T-cell (primary cell): Measurements from ENCODE around the gene URAD. TPM values are rescaled to one million over a fixed set of nuclear protein-coding genes. Genes with fewer than 3 reads are reported as not detected.

Experiments used
- ATAC-seq, 4 experiments: fragments of 200-7000 bp in 3 of 4; fragments of 150-1000 bp in 1 of 4; cut with Tn5 transposase; replicated peaks in 1 of 4; 1 replicate in 3 of 4; 2 replicates in 1 of 4; pipeline ENCODE4 v1.10.0; 2021; ENCODE audit warnings: moderate library complexity in 3 of 4, mild to moderate bottlenecking in 2 of 4, moderate number of reproducible peaks in 1 of 4
- CTCF ChIA-PET, 2 donors: fragments of 300-600 bp; sonication (Branson Sonifier 250); formaldehyde crosslinking; loops; one replicate each; lab custom pipeline; 2022; ENCODE audit warnings: antibody characterized with exemption in 2 of 2; lab: Charles Lee
- POLR2A ChIA-PET, 2 donors: fragments of 300-600 bp; sonication (Branson Sonifier 250); formaldehyde crosslinking; loops; one replicate each; lab custom pipeline; 2022; ENCODE audit warnings: antibody characterized with exemption in 2 of 2; lab: Charles Lee
- DNase-seq, 35 experiments: peaks; one replicate each; pipeline versions ENCODE4 v3.0.0 to v3.0.0-alpha.2; 2013 to 2023
- H3K27ac ChIP-seq: one replicate; pipeline ENCODE4 v1.5.1; 2013; ENCODE audit warnings: low read length
- H3K27me3 ChIP-seq, 2 experiments: replicated peaks in 1 of 2; 1 replicate in 1 of 2; 2 replicates in 1 of 2; pipeline versions ENCODE4 v1.6.1 to v1.7.0; 2013; ENCODE audit warnings: low read length in 1 of 2, mixed read lengths in 1 of 2; ENCODE audit not compliant: control insufficient read depth in 2 of 2, insufficient read depth in 2 of 2; ENCODE audit errors: extremely low read depth in 1 of 2
- H3K36me3 ChIP-seq, 2 donors: 1 replicate in 1 of 2; 2 replicates in 1 of 2; pipeline versions ENCODE4 v1.6.1 to v1.7.0; 2013; ENCODE audit warnings: low read length in 1 of 2; ENCODE audit not compliant: control insufficient read depth in 2 of 2, insufficient read depth in 1 of 2; ENCODE audit errors: extremely low read depth in 1 of 2
- H3K4me1 ChIP-seq, 2 experiments: 1 replicate in 1 of 2; 2 replicates in 1 of 2; pipeline versions ENCODE4 v1.6.1 to v1.7.0; 2013; ENCODE audit warnings: low read length in 2 of 2, mixed read lengths in 1 of 2; ENCODE audit not compliant: insufficient read depth in 2 of 2, control insufficient read depth in 1 of 2; ENCODE audit errors: extremely low read depth in 1 of 2
- H3K4me3 ChIP-seq, 2 donors: 1 replicate in 1 of 2; 2 replicates in 1 of 2; pipeline versions ENCODE4 v1.5.1 to v1.7.0; 2013; ENCODE audit warnings: mild to moderate bottlenecking in 2 of 2, low read length in 1 of 2, moderate library complexity in 1 of 2; ENCODE audit not compliant: control insufficient read depth in 1 of 2; ENCODE audit errors: extremely low read depth in 1 of 2
- H3K9me3 ChIP-seq: 2 replicates; pipeline ENCODE4 v1.7.0; 2013
- H3K27ac Mint-ChIP-seq, 2 donors: one replicate each; pipeline ENCODE4 v1.8.0; 2020 to 2021; ENCODE audit warnings: mild to moderate bottlenecking in 2 of 2, mixed read lengths in 2 of 2
- H3K27me3 Mint-ChIP-seq, 2 donors: one replicate each; pipeline ENCODE4 v1.8.0; 2021 to 2022; ENCODE audit warnings: mixed read lengths in 2 of 2
- H3K36me3 Mint-ChIP-seq: one replicate; pipeline ENCODE4 v1.8.0; 2021; ENCODE audit warnings: mixed read lengths
- H3K4me1 Mint-ChIP-seq, 3 donors: one replicate each; pipeline ENCODE4 v1.8.0; 2020 to 2022; ENCODE audit warnings: mixed read lengths in 3 of 3, mild to moderate bottlenecking in 1 of 3
- H3K4me3 Mint-ChIP-seq, 3 donors: one replicate each; pipeline ENCODE4 v1.8.0; 2020 to 2022; ENCODE audit warnings: mild to moderate bottlenecking in 3 of 3, mixed read lengths in 3 of 3, moderate library complexity in 3 of 3
- H3K9me3 Mint-ChIP-seq, 3 donors: one replicate each; pipeline ENCODE4 v1.8.0; 2020 to 2022; ENCODE audit warnings: mixed read lengths in 3 of 3
- WGBS: methylation state at CpG from one replicate; pipeline ENCODE4 v1.1.5; 2013; ENCODE audit warnings: missing lambda C conversion rate; ENCODE audit not compliant: insufficient coverage; 5-methylcytosine and 5-hydroxymethylcytosine counted together
- total RNA-seq, 35 experiments: library from RNA in 6 of 35; stranded (reverse) in 6 of 35; fragments of 120-200 nt in 1 of 35; gene quantifications; one replicate each; pipeline versions ENCODE4 v1.2.1 to v1.2.4 and lab custom pipeline; 2013 to 2026

The URAD gene
- total RNA-seq, 5 donors from 2014 or later (not counting 1 experiment from before 2014, with no cell fraction given) = not detected

DNA sequence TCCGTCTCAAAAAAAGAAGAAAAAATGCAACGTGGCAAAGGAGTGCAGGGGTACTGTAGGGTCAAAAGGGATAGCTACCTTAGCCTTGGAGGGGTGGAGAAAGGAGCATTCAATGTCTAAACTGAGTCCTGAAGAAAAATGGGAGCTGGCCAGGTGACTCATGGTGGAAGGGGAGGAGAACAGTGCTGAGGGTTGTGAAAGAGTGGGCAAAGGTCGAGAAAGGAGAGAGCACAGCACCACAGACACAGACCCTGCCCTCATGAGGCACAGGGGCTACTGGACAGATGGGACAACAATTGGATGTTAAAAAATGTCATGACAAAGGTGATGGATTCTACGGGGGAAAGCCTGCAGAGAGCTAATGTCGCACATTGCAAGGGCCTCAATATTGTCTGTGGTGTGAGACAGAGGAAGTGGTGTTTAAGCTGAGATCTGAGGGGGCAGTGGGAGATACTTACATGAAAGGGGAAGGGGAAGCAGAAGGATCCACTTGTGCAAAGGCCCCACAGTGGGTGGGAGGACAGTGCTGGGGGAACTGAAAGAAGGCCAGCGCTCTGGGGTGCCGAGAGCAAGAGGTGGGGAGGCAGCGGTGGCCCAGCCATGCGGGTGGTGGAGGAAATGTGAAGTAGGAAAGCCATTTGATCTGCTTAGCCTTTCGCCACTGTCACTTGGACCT, 42.9 kb upstream of the URAD start:
- no peaks in the 10 kb centered on the region for H3K36me3 ChIP-seq
- WGBS = 58% methylated on average over 10 of the region's 10 CpGs
- CTCF ChIA-PET = no interaction called here
- Mint-ChIP-seq H3K4me1 (peaks cover 9 to 14% (median 13%) of the 10 kb centered on the region in 3 donors), H3K36me3 (no peaks in the 10 kb centered on the region), H3K4me3 (no peak overlapping the region), H3K9me3 (no peaks in the 10 kb centered on the region), H3K27ac (no peak overlapping the region), H3K27me3 (peaks cover 8 to 34% of the 10 kb centered on the region in 2 donors)
- POLR2A ChIA-PET = no interaction called here
- no peaks in the 10 kb centered on the region for H3K9me3 ChIP-seq
- no peak overlapping the region for H3K27ac ChIP-seq
- ATAC-seq (no peak), DNase-seq (peak in 3 of 35 experiments; percentile 0 to 25 (median 5))
- peaks cover 0 to 15% of the 10 kb centered on the region in 2 experiments for H3K27me3 ChIP-seq
- no peak overlapping the region for H3K4me3 ChIP-seq
- H3K4me1 ChIP-seq = peaks cover 0 to 2% of the 10 kb centered on the region in 2 experiments

DNA sequence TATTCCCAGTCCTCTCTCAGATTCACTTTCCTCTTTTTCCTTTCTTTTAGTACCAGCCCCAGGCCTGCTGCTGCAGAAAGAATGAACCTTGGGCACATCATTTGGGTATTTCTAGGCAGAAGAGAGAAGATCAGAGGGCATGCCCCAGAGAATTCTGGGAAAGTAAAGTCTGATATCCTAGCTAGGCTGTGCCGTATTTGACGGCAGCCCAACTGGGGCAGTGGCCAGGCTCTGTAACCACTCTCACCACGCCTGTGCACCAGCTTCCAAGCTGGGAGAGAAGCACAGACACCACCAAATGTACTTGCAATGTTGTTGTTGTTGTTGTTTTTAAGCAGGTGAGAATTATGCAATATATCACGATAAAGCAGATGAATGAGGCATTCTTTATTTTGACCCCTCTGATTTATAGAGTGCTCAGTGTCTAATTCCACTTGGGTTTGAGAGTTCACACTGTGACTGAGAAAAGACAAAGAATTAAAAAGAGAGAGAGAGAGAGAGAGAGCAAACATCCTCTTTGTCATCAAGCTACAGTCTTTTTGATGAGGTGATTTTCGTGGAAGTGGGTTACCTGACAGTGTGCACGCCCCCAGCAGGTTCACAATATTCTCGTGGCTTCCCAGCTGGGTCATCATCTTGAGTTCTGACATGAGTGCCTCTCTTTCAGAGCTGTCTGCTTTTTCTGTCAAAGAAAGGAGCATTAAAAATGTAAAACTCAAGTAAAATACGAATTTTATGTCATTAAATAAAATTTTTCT, 39.3 kb upstream of the URAD start:
- Mint-ChIP-seq H3K27me3 (peaks cover 8 to 29% of the 10 kb centered on the region in 2 donors), H3K4me1 (peaks cover 9 to 14% (median 13%) of the 10 kb centered on the region in 3 donors), H3K9me3 (no peaks in the 10 kb centered on the region), H3K36me3 (no peaks in the 10 kb centered on the region), H3K4me3 (peak overlapping the region in 1 of 3 donors; percentile 44), H3K27ac (no peak overlapping the region)
- Histone ChIP-seq H3K27ac (no peak overlapping the region), H3K4me3 (no peak overlapping the region), H3K27me3 (peaks cover 0 to 8% of the 10 kb centered on the region in 2 experiments), H3K4me1 (peaks cover 0 to 2% of the 10 kb centered on the region in 2 experiments), H3K36me3 (no peaks in the 10 kb centered on the region), H3K9me3 (no peaks in the 10 kb centered on the region)
- WGBS = 22% methylated on average over 5 of the region's 8 CpGs
- CTCF ChIA-PET = interaction anchor here in 1 of 2 donors (0.7 kb wide), 1 partner anchor 1052 kb away, joined by 5 read pairs; no protein-coding TSS in a partner anchor
- peak in 4 of 35 experiments; percentile 1 to 8 (median 4) for DNase-seq
- peak; percentile 40 to 61 (median 53) for ATAC-seq
- POLR2A ChIA-PET = no interaction called here

DNA sequence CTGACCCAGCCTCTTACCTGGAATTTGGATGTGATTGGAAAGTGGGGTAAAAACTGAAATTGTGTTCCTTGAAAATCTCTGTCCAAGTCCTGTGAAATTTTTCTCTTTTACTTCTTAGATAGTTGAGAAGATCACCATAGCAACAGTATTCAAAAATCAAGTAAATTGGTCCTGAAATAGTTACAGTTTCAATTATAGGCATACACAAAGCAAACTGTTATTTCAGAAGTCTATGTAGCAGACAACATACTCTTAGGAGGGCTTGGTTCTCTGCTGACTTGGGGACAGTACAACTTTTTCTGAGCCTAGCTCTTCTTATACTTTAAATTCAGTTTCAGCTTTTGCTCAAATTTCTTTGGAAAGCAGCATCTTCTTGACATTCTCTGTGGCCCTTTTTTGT, 38.6 kb upstream of the URAD start:
- CTCF ChIA-PET = no interaction called here

GRCh38 chr13:28026508-28026907, 38.0 kb upstream of the URAD start:
- DNase-seq (no peak), ATAC-seq (no peak)
- Histone ChIP-seq H3K4me3 (no peak overlapping the region), H3K4me1 (peaks cover 0 to 2% of the 10 kb centered on the region in 2 experiments), H3K27ac (no peak overlapping the region), H3K27me3 (peaks cover 0 to 4% of the 10 kb centered on the region in 2 experiments), H3K9me3 (no peaks in the 10 kb centered on the region), H3K36me3 (no peaks in the 10 kb centered on the region)
- ChIA-PET CTCF (no interaction called here), POLR2A (no interaction called here)
- H3K36me3 Mint-ChIP-seq = no peaks in the 10 kb centered on the region
- H3K4me3 Mint-ChIP-seq = no peak overlapping the region
- peaks cover 4 to 19% of the 10 kb centered on the region in 2 donors for H3K27me3 Mint-ChIP-seq
- no peaks in the 10 kb centered on the region for H3K9me3 Mint-ChIP-seq
- 100% methylated on average over 2 of the region's 9 CpGs for WGBS
- H3K27ac Mint-ChIP-seq = no peak overlapping the region
- H3K4me1 Mint-ChIP-seq = peaks cover 8 to 14% (median 12%) of the 10 kb centered on the region in 3 donors

More for the DNA sequence above, 38.6 kb upstream of the URAD start:
- POLR2A ChIA-PET = no interaction called here
- Histone ChIP-seq H3K27ac (no peak overlapping the region), H3K4me3 (no peak overlapping the region), H3K27me3 (peaks cover 0 to 7% of the 10 kb centered on the region in 2 experiments), H3K4me1 (peaks cover 0 to 2% of the 10 kb centered on the region in 2 experiments), H3K9me3 (no peaks in the 10 kb centered on the region), H3K36me3 (no peaks in the 10 kb centered on the region)
- H3K4me1 Mint-ChIP-seq = peaks cover 9 to 14% (median 13%) of the 10 kb centered on the region in 3 donors
- no peaks in the 10 kb centered on the region for H3K36me3 Mint-ChIP-seq
- DNase-seq (no peak), ATAC-seq (no peak)
- H3K27me3 Mint-ChIP-seq = peaks cover 8 to 24% of the 10 kb centered on the region in 2 donors
- H3K27ac Mint-ChIP-seq = no peak overlapping the region
- H3K4me3 Mint-ChIP-seq = no peak overlapping the region
- no peaks in the 10 kb centered on the region for H3K9me3 Mint-ChIP-seq

DNA sequence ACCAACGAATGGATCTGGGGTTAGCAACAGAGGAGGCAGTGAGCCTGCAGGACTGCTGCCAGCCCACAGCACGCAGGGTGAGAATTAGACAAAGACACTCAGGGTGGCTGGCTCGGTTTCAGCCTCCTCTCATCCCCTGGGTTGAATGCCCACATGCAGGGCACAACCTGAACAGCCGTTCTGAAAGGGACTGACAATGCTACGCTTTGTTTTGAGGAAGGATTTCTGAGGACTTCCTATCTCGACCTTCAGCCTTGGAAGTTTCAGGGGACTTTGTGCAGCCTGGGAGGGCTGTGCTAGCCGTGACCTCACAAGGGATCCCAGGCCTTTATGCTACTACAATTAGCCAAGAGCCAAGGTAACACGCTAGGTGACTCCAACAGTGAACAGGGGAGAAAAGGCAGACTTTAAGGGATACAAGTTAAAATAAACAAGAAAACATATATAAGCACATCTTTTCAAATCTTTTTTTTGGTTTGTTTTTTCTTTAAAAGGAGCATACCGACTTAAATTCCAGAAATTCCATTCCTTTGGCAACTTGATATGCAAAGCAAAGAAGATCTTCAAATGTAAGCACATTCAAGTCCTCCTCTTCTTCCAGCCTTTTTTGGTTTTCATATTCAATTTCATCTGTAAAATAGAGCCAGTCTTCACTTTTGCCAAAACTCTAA, 34.5 kb upstream of the URAD start:
- no peak overlapping the region for H3K4me3 Mint-ChIP-seq
- Histone ChIP-seq H3K36me3 (no peaks in the 10 kb centered on the region), H3K4me1 (peaks cover 0 to 2% of the 10 kb centered on the region in 2 experiments), H3K9me3 (no peaks in the 10 kb centered on the region), H3K27ac (no peak overlapping the region), H3K4me3 (no peak overlapping the region), H3K27me3 (peaks cover 0 to 7% of the 10 kb centered on the region in 2 experiments)
- DNase-seq = no peak
- 82% methylated on average over 6 of the region's 9 CpGs for WGBS
- peaks cover 0 to 15% of the 10 kb centered on the region in 2 donors for H3K27me3 Mint-ChIP-seq
- CTCF ChIA-PET = no interaction called here
- peaks cover 6 to 12% (median 6%) of the 10 kb centered on the region in 3 donors for H3K4me1 Mint-ChIP-seq
- POLR2A ChIA-PET = no interaction called here
- no peaks in the 10 kb centered on the region for H3K36me3 Mint-ChIP-seq
- H3K9me3 Mint-ChIP-seq = no peaks in the 10 kb centered on the region
- ATAC-seq = no peak
- no peak overlapping the region for H3K27ac Mint-ChIP-seq

DNA sequence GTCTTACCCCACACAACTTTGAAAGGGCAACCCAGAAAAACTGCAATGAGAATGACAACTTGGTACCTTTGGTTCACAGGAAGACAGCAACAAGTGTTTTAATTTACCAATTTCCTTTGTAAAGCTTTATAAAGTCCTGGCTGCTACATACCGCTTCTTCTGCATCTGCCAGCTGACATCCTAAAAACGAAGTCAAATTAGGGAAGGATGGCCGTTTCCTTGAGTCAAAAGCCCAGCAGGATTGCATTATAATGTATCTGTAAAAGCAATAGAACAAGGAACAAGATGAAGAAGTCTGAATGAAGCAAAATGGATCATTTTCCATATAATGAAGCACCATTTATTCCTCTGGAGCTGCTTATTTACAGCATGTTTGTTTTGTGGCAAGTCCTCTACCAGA, 25.8 kb upstream of the URAD start:
- DNase-seq = no peak
- Mint-ChIP-seq H3K4me3 (no peak overlapping the region), H3K27me3 (peaks cover 8 to 14% of the 10 kb centered on the region in 2 donors), H3K9me3 (no peaks in the 10 kb centered on the region), H3K4me1 (peaks cover 0 to 2% (median 0%) of the 10 kb centered on the region in 3 donors), H3K36me3 (no peaks in the 10 kb centered on the region), H3K27ac (no peak overlapping the region)
- H3K36me3 ChIP-seq = no peaks in the 10 kb centered on the region
- CTCF ChIA-PET = no interaction called here
- H3K27me3 ChIP-seq = peaks cover 0 to 9% of the 10 kb centered on the region in 2 experiments
- H3K27ac ChIP-seq = no peak overlapping the region
- POLR2A ChIA-PET = interaction anchor here in 1 of 2 donors (1.0 kb wide), 1 partner anchor 16 kb away, joined by 3 read pairs; no protein-coding TSS in a partner anchor
- WGBS = 69% methylated on average over 3 of the region's 3 CpGs
- ATAC-seq = no peak
- H3K9me3 ChIP-seq = no peaks in the 10 kb centered on the region
- H3K4me1 ChIP-seq = no peaks in the 10 kb centered on the region
- no peak overlapping the region for H3K4me3 ChIP-seq
